Left cardiac atrium (tissue), 4 donors: ENCODE data around the gene FAAH2. TPM values are rescaled to one million over a fixed set of nuclear protein-coding genes. Genes with fewer than 3 reads are reported as not detected.
"Not testable (repeated sequence)": the region's sequence is repeated elsewhere in the genome, so short reads cannot be mapped to it uniquely, and the experiment has no call there.

ENCODE experiments used
- ATAC-seq, 2 donors: fragments of 200-7000 bp; cut with Tn5 transposase; one replicate each; pipeline ENCODE4 v1.9.1; 2020; ENCODE audit warnings: mild to moderate bottlenecking in 2 of 2, moderate library complexity in 2 of 2
- DNase-seq: peaks from one replicate; pipeline ENCODE4 v3.0.0-alpha.2; 2020
- intact Hi-C, 2 donors: fragments of 100-400 bp; cut with DNase I; formaldehyde crosslinking; loops; one replicate each; pipeline versions ENCODE4 v1.14.1 to v1.15.1; 2022 to 2023
- total RNA-seq, 2 donors: library from RNA; stranded (reverse); fragmentation: NEBNext Ultra II Directional; extraction: Animal tissue kit (Norgen Biotek cat#: 25700); gene quantifications; one replicate each; pipeline ENCODE4 v1.2.1, GENCODE V29; 2021
- donor health status: DM: no; HTN: yes; CAD: no.
- donor health status: DM: no; HTN: yes; CAD: no; lungs with severe emphysema.
- donor health status: DM: yes; HTN: yes; CAD: no.
- donor health status: Dilated cardiomyopathy.

The FAAH2 gene
- total RNA-seq, 2 donors from 2014 or later: 0.41 to 0.55 TPM

DNA sequence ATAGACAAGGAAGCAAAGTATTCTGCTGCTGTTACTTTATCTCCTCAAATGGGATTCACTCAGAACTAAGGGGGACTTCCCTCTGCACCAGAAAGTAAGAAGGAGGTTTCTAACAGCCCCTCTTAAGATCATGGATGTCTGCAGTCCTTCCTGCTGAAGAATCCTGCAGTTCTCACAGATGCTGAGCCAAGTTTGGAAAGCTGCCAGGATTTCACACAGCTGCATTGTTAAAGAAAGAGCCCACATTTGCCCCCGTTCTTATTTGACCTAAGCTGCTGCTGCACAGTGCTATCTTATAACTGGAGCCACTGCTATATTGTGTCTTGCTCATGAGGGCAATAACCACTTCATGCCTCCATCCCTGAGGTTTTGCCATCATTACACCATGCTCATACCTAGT, 81.1 kb downstream of the FAAH2 start:
- intact Hi-C loops: no loop called here
- DNase-seq (no peak), ATAC-seq (no peak)

DNA sequence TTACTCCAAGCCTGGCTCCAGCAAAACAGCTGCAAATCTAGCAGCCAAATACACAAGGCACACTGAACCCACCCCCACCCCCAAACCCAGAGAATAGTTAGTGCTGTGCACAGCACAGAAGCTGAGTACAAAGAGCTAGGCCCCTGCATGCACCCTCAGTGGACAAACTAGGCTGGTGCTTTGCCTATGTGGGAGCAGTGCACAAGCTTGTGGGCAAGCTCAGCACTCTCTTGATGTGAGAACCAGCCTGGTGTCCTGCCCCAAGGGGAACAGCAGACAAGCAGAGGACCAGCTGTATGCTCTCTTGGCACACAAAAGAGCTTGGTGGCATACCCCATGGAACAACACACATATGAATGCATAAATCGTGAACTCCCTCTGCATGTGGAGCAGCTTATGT, 81.7 kb downstream of the FAAH2 start:
- DNase-seq (no peak), ATAC-seq (no peak)
- intact Hi-C loops: no loop called here

DNA sequence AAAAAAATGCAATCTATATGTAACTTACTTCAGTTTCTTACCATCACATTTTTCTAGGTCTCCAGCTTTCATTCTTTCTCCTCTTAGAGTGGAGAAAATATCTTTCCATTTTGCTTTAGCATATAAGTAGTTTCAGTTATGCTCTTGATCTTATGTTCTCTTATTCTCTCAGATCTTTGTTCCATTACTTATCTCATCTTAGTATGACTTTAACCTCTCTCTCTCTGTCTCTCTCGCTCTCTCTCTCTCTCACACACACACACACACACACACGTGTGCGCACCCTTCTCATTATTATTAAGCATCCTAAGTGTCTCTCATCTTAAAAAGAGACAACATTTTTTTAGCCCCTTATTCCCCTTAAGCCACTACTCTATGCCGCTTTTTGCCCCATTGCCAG, 92.8 kb downstream of the FAAH2 start:
- intact Hi-C loops: no loop called here
- ATAC-seq: no peak

DNA sequence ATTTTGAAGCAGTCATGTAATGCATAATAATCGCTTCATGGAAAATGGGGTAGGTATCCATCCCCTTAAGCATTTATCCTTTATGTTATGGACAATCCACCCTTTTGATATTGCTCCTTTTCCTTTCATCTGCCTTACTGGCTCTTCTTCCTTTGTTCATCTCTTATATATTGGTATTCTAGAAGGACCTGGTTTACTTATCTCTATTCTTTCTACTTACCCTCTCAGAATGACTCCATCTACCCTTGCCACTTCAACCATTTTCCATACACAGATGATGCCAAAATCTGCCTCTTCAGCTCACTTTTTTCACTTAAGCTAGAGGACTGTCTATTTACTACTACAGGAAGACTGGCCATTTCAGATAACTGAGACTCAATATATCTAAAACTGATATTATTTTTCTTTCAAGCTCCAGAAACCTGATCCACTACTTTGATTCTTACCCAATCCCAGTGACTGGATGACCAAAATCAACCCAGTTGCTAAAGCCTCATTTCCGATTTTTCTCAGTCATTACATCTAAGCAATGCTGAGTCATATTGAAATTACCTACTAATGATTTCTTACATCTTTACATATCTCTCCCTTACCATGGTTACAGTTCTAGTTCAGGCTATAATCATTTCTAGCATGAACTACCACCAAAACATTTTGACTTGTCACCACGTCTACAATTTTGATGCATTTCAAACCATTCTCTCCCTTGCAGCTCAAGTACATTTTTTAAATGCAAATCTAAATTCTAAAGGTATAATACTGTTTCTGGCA, 93.7 kb downstream of the FAAH2 start:
- intact Hi-C loops: no loop called here
- DNase-seq (no peak), ATAC-seq (no peak)

More for the DNA sequence above, 92.8 kb downstream of the FAAH2 start:
- DNase-seq: no peak

DNA sequence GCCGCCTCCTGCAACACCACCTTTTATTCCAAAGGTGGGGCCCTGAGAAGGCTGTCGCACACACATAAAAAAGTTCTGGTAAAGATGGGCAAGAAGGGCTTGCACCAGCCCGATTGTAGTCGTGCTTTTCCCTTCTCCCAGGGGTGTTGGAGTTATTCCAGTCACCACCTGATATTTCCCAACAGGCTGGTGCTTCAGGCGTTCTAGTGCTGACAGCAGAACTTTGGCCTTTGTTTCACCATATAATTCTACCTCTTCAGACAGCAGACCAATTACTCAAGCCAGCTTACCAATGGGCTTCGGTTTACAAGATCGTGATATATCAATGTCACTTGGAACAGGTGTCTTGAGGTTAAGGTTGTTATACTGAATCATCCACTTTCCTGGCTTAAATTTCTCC, 107.7 kb downstream of the FAAH2 start:
- intact Hi-C loops, DNase-seq, ATAC-seq: not testable (repeated sequence)

DNA sequence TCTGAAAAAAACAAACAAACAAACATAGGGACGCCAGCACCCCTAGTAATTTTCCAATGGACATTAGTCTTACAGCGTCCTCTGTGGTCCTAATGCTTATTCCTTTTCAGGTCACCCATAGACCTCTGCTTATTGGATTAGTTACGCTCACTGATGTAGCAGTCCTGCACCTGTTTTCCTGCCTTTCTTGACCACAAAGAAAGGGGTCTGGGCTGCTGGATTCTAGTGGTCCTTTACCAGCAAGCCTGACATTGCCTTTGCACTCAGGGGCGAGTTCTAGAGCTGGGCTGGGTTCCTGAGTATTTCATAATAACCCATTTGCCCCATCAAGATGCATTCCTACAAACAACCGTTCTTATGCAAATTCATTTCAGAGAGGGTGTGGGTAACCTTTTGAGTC, 116.7 kb downstream of the FAAH2 start:
- DNase-seq, intact Hi-C loops, ATAC-seq: not testable (repeated sequence)

DNA sequence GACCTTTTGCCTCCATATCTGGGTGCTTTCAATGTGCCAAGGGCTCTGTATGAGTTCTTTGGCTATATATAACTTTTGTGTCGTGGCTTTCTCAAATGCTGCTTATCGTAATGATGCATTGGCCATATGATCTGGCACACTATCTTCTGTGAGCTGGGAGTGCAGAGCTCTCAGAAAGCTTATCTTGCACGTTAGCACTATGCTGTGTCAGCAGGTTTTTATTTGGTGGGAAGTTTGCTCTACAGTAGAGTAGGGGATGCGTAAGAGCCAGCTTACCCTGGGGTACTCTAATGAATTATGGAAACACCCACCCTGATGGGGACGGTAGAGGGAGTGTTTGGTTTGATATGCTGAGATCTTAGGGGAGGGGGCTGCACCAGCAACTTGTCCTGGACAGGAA, 119.6 kb downstream of the FAAH2 start:
- intact Hi-C loops: no loop called here

DNA sequence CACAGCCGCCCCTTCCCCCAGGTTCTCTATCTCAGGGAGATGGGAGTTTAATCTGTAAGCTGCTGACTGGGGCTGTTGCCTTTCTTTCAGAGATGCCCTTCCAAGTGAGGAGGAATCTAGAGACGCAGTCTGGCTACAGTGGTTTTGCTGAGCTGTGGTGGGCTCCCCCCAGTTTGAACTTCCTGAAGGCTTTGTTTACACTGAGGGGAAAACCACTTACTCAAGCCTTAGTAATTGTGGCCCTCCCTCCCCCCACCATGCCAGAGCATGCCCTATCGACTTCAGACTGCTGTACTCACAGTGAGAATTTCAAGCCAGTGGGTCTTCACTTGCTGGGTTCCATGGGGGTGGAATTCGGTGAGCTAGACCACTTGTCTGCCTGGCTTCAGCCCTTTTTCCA, 131.3 kb downstream of the FAAH2 start:
- no peak for DNase-seq
- intact Hi-C loops: no loop called here
- ATAC-seq: no peak

More for the DNA sequence above, 119.6 kb downstream of the FAAH2 start:
- no peak for ATAC-seq
- DNase-seq: no peak

DNA sequence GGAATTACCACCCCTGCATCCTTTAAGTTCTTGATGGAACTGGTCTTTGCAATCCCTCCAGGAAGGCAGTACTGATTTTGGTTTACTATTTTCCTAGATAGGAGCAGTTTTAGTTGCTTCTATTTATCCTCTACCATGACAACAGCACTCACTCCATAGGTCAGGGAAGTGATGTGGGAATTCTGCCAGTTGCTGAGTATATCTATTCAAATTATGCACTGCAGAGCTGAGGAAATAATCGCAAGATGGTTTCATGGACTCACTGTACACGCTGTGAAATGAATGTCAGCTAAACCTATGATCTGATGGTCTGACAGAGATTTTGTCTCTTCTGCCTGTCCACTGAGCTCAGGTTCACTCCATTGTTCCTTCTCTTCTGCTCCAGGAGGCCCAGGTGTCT, 135.8 kb downstream of the FAAH2 start:
- intact Hi-C loops: no loop called here
- ATAC-seq (no peak), DNase-seq (no peak)

DNA sequence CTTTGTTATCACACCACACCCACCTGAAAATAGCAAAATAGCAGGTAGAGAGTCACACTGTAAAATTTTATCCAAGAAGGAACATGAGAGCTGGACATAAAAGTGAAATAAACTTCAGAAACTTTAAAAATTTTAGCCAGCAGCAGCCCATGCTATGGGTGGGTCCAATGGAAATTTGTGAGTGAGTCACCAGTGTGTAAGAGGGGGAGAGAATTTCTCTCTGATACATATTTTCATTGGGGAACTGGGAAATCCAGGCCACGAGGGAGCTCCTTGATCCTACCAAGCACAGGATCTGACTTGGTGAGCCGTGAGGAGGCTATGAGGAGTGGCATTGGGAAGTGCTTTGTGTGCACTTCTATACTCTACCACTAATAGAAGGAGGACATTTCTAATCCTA, 136.3 kb downstream of the FAAH2 start:
- intact Hi-C loops: no loop called here
- ATAC-seq (no peak), DNase-seq (no peak)

DNA sequence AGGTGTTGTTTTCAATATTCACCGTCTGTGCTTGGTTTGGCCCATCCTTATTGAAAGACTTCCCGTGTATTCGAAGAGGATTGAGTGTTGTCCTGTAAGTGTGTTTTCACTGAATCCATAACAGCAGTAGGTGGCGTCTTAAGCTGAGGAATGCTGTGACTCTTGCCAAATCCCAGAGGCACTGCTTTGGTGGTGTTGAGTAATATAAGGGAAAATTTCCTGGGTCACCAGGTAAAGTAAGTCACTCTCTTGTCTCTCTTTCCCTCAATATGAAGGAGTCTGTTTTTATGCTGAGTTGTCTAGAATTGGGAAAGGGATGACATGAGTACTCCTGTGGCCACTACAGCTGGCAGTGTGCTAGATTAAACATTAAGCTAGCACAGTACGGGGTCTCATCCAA, 158.6 kb downstream of the FAAH2 start:
- no peak for ATAC-seq
- intact Hi-C loops: no loop called here
- no peak for DNase-seq

DNA sequence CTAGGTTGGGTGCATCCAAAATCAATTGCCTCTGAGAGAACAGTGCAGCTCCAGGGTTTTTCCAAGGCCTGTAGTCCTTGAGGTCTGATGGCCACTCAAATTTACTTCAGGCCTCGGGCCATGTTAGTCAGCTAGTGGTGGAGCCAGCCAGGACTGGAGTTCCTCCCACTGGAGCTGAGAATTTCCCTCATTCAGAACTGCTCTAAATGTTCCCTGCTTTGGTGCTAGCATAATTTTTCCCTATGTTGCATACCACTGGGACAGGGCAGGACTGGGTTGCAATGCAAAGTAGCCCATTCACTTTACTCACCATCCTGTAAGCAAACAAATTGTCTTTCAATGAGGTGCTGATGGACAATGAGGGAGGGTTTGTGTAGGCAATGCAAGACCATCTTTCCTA, 159.3 kb downstream of the FAAH2 start:
- no peak for DNase-seq
- intact Hi-C loops: no loop called here
- ATAC-seq: no peak

DNA sequence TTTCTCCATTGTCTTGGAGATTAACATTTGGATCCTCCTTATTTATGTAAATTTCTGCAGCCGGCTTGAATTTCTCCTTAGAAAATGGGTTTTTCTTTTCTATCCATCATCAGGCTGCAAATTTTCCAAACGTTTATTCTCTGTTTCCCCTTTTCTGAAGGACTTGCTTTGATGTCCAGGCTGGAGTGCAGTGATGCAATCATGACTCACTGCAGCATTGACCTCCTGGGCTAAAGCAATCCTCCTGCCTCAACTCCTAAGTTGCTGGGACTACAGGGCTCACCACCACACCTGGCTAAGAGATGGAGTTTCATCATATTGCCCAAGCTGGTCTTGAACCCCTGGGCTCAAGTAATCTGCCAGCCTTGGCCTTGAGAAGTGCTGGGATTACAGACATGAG, 161.3 kb downstream of the FAAH2 start:
- intact Hi-C loops: no loop called here
- DNase-seq (no peak), ATAC-seq (no peak)

DNA sequence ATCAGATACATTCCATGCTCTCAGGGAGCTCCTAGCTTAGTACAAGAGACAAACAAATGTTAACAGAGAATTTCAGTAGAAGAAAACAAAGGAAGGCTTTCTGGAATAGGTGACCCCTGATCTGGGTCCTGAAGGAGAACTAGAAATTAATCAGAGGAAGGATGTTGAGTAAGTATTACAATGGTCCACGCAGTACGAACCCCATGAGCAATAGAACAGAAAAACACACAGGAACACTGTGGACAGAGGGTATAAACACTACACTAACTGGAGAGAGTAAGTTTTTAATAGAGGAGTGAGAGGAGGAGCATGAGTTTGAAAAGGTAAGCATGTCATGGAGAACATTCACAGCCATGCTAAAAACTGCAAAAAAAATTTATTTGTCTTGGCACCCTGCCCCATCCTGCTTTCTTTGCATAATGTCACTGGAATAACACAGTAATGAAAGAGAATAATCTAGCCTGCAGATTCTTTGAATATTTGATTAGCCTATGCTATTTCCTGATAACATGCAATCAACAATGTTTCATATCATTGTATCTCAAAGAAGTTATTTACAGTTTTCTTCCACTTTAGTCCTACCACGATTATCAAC, 165.0 kb downstream of the FAAH2 start:
- ATAC-seq: no peak
- DNase-seq: no peak
- intact Hi-C loops: loop anchor here in 1 of 2 donors (10.0 kb wide), 1 partner anchor 297 kb away; no protein-coding TSS in a partner anchor

DNA sequence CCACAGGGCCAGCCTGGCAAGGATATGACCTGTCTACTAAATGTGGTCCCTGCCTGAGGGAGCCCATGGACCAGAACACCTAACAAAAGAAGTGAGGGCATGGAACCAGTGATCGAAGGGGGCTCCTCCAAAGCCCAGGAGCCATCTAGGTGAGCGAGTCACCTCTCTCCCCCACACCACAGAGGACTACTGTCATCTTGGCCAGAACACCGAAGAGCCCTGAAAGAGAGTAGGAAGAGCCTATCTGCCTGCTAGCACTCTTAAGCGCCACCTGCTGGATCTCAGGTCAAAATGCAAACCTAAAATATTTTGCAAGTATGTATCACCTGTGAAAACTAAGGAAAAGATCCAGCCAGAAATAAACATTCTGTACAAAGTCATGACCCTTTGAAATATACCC, 167.4 kb downstream of the FAAH2 start:
- DNase-seq (no peak), ATAC-seq (no peak)
- intact Hi-C loops: loop anchor here in 1 of 2 donors (10.0 kb wide), 1 partner anchor 299 kb away; no protein-coding TSS in a partner anchor

DNA sequence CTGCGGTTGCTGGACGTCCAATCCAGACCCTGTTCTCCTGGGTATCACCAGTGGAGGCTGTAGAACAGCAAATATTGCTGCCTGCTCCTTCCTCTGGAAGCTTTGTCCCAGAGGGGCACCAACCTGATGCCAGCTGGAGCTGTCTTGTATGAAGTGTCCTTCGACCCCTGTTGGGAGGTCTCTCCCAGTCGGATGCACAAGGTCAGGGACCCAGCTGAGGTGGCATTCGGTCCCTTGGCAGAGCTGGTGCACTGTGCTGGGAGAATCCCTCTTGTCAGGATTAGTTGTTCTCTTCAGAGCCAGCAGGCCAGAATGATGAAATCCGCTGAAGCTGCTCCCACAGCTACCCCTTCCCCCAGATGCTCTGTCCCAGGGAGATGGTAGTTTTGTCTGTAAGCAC, 195.0 kb downstream of the FAAH2 start:
- ATAC-seq: no peak
- DNase-seq: no peak
- intact Hi-C loops: no loop called here

DNA sequence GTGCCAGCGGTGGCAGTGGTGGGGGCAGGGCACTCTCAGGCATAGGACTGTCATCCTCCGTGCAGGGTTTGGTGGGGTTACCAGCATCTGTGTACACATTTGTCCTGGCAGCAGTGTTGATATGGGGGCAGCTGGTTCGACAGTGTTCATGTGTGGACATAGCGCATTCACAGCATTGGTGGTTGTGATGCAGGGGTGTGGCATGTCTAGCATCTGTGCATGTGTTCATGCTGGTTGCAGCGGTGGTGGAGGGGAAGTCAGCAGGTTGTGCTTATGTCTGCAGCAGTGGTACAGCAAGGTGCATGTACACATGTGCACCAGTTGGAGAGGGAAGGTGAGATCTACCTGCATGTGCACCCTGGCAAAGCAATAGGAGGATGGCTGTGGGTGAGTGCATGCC, 230.0 kb downstream of the FAAH2 start:
- ATAC-seq (no peak), DNase-seq (no peak)
- intact Hi-C loops: no loop called here

DNA sequence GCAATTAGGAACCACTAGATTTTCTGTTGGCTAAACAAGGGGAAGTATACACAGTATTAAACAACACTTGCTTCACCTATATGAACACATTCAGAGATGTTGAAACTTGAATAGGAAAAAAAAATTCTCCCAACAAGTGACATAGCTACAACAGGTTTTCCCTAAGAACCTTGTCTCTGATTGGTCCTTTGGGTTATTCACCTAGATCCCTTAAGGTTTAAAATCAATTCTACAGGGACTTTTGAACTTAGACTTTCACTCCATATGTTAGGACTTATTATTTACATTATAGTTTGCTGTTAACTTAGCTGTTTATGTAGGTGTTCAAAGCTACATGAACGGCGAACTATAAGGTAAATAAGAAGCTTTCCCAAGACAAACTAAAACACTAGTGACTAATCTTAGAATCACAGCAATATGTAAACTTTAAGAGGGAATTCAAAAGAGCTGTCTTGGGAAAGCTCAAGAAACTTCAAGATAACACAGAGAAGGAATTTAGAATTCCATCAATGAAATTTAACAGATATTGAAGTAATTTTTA, 233.1 kb downstream of the FAAH2 start:
- DNase-seq (no peak), ATAC-seq (no peak)
- intact Hi-C loops: no loop called here

DNA sequence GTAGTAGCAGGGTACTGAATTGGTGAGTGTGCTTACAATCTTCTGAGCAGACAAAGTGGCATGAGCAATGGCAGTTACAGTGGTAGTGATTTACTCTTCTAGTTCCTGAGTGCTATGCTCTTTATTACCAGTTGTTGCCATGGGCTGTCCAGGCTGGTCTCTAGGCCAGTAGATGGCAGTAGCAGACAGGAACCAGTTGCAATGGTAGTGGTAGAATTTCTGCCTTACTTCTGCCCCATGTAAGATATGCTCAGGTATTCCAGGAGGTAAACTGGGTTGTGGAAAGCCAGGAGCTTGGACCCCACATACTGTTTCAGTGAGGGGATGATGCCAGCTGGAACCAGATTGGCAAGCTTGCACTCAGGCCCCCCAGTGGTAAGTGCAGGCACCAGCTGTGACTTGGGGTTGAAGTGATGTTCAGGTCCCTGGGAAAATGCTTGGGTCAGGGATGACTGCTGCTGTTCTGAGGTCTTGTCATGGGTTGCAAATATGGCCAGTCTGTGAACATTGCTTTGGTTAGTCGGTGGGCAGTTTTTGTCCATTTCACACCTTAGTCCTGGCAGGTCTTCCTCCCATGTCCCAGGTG, 242.3 kb downstream of the FAAH2 start:
- ATAC-seq: no peak
- DNase-seq: no peak
- intact Hi-C loops: no loop called here
